ENCODE data around the gene UTP4.

The UTP4 gene

GRCh38 chr16:69176033-69176800 lies 43.8 kb downstream of the UTP4 start:
- no peak for DNase-seq (ENCODE audit: low read depth in 2 of 2)

GRCh38 chr16:69179328-69180010 lies 47.0 kb downstream of the UTP4 start:
- no peak for DNase-seq (ENCODE audit: low read depth in 2 of 2)

GRCh38 chr16:69180011-69180338 lies 47.5 kb downstream of the UTP4 start:
- DNase-seq (ENCODE audit: low read depth in 2 of 2) = no peak

DNA sequence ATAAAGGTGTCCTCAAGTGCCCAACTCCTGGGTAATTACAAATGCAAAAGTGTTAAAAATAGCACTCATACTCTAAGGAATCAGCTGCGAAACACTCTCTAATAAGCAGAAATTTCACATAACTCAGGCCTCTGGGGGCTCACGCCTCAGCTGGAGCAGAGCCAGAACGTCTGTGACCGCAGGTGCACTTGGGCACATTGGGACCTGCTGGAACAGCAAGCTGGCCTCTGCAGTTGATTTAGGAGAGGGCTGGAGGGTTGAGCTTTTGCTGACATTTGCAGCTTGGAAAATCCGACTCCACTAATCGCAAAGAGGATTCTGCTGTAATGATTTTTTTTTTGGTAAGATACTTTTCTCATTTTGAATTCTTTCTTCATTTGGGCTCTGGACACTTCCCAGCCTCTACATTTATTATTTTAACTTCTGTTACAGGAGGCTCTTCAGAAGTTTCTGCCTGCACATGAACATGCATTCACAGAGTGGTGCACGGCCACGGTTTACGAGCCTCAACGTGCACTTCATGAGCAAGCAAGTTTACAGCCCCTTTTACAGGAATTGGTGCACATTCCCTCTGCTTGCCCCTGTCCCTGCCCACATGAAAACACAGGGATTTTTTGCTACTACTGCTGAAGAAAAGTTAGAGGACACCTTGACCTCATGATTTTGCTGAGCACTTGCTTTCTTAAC lies 50.4 kb downstream of the UTP4 start:
- DNase-seq (ENCODE audit: low read depth in 2 of 2) = no peak

GRCh38 chr16:69186642-69187445 lies 54.4 kb downstream of the UTP4 start, which contains the start of gene SNTB2:
Gene SNTB2, plus strand, starts transcription at chr16:69187164. Its CDS starts 3 bp downstream, at chr16:69187167.
- peak; percentile 64 to 83 for DNase-seq (ENCODE audit: low read depth in 2 of 2)

GRCh38 chr16:69187446-69188235 lies 55.2 kb downstream of the UTP4 start:
- peak in 1 of 2 experiments; percentile 26 for DNase-seq (ENCODE audit: low read depth in 2 of 2)

GRCh38 chr16:69188236-69188549 lies 55.7 kb downstream of the UTP4 start:
- no peak for DNase-seq (ENCODE audit: low read depth in 2 of 2)

DNA sequence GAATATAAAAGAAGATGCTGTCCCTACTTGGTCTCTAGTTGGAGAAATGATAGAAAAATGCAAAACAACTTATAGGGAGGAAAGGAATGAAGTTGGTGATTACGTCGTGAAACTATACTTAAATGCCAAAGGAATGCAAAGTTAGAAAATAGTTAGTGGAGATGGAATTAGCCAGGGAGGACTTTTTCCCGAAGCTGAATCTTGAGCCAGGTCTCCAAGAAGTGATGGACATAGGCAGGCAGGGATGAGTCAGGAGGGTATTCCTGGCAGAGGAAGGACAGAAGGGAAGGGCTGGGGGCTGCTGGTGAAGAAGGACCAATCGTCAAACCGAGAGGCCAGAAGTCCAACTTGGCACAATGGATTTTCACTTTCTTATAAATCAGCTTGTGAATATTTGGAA lies 56.3 kb downstream of the UTP4 start:
- DNase-seq (ENCODE audit: low read depth in 2 of 2) = no peak

GRCh38 chr16:69190046-69190588 lies 57.7 kb downstream of the UTP4 start:
- no peak for DNase-seq (ENCODE audit: low read depth in 2 of 2)

GRCh38 chr16:69190598-69190997 lies 58.1 kb downstream of the UTP4 start:
- DNase-seq (ENCODE audit: low read depth in 2 of 2) = no peak

GRCh38 chr16:69191136-69191535 lies 58.7 kb downstream of the UTP4 start:
- no peak for DNase-seq (ENCODE audit: low read depth in 2 of 2)

DNA sequence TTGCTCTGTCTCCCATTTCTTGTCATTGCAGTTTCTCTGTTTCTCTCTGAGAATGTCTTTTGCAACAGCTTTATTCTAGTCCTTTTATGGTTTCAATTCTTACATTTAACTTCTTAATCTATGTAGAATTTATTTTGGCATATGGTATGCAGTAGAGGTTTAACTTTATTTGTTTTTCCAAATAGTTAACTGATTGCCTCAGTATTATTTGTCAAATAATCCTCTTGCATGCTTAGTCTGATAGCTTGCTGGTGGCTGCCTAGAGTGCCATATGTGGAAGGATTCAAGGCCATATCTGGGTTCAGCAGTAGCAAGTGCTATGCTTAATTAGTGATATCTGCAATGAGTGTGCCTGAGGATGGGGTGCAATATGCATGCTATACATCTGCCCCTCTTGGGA lies 61.4 kb downstream of the UTP4 start:
- DNase-seq (ENCODE audit: low read depth in 2 of 2) = no peak

DNA sequence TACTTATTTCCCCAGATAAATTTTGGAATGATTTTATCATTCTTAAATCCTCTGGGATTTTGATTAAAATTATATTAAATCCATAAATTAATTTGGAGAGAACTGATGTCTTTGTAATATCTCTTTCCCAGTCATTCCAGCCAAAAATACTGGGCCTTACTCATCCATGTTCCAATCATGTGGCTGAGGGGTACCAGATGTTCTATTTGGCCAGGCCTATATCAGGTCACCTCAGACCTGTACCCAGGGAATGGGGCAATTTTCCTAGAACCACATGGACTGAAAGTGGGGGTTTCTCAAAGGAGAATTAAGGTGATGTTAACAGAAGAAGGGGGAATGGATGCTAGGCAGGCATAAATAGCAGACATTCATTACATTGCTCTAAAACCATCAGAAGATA lies 62.0 kb downstream of the UTP4 start:
- DNase-seq (ENCODE audit: low read depth in 2 of 2) = no peak

DNA sequence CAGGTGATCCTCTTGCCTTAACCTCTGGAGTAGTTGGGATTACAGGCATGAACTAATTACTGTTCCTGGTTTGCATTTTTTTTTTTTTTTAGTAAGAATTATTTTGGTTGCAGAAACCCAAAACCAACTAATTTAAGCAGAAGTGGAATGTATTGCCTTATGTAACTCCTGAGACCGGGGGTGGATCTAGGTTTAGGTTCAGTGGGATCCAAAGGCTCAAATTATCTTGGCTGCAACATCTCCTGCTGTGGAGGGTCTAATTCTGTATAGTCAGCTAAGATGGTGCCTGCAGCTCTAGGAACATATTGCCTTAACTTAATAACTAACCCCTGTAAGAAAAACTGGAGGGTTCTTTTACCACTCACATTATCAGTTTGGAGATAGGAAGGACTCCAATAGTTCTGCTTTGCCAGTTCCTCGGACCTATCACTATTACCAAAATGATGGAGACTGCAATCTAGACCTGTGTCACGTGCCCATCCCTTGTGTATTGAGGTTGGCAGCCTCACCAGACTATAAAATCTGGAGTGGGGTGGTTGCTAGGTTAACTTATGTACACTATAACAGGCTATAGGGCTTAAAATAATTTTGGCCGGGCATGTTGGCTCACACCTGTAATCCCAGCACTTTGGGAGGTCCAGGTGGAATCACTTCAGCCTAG lies 63.0 kb downstream of the UTP4 start:
- no peak for DNase-seq (ENCODE audit: low read depth in 2 of 2)

- DNase-seq (ENCODE audit: low read depth in 2 of 2) = no peak
Measured at GRCh38 chr16:69197573-69197972, 65.1 kb downstream of the UTP4 start.

- no peak for DNase-seq (ENCODE audit: low read depth in 2 of 2)
Measured at GRCh38 chr16:69199382-69199781, 66.9 kb downstream of the UTP4 start.

GRCh38 chr16:69201291-69201690 lies 68.8 kb downstream of the UTP4 start:
- no peak for DNase-seq (ENCODE audit: low read depth in 2 of 2)

DNA sequence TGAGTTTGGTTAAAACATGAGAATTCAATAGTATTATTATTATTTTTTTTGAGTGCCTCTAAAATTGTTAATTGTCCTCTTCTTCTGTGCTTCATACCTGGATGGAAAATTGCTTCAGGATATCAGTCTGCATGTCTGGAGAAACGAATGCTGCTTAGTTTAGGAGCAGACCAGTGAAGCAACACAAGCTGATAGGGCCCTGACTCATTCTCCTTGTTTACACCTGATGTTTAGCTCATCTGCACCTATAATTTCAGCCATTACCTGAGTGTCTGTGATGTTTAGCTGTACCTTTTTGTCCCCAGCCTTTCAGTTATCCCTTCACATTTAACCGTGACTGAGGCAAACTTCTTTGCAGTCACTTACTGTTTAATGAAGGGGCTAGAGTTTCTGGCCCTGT lies 69.3 kb downstream of the UTP4 start:
- no peak for DNase-seq (ENCODE audit: low read depth in 2 of 2)

DNA sequence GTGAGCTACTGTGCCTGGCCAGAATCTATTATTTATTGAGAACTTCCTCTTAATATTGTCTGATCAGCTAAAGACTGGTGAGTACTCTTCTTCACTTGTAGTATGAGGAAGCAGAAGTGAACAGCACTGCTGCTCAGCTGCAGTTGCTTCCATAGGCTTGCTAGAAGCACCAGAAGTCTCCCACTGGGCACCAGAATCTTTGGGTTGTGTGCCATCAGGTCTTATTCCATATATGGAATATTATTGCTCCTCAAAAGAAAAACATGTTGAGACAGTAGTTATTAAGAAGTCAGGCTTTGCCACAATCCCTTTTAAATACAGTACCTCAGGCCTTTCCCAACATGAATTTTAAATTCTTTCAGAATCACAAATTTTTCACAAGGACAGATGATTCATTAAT lies 71.7 kb downstream of the UTP4 start:
- no peak for DNase-seq (ENCODE audit: low read depth in 2 of 2)

DNA sequence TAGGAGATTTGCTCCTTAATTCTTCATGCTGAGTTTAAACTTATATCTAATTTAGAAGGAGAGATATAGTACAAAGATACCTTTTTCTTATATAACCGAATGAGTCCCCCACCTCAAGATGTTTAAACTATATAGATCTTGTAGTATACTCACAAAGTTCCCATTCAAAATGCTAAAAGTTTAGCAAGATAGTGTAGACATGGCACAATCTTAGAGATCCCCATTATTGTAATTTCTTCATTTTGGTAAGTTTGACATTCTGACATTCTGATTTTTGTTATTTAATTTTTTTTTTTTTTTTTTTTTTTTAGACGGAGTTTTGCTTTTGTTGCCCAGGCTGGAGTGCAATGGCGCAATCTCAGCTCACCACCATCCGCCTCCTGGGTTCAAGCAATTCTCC lies 77.3 kb downstream of the UTP4 start:
- DNase-seq (ENCODE audit: low read depth in 2 of 2) = no peak

- no peak for DNase-seq (ENCODE audit: low read depth in 2 of 2)
Measured at GRCh38 chr16:69217433-69217832, 85.0 kb downstream of the UTP4 start.

Measured in stimulated activated CD4-positive, alpha-beta T cell treated with anti-CD3 and anti-CD28 coated beads, Interleukin-12 subunit alpha, Interleukin-12 subunit beta, amount 100 ng/mL, for 24 hours (primary cell).